Measurements from ENCODE around the gene ST3GAL5.

DNA sequence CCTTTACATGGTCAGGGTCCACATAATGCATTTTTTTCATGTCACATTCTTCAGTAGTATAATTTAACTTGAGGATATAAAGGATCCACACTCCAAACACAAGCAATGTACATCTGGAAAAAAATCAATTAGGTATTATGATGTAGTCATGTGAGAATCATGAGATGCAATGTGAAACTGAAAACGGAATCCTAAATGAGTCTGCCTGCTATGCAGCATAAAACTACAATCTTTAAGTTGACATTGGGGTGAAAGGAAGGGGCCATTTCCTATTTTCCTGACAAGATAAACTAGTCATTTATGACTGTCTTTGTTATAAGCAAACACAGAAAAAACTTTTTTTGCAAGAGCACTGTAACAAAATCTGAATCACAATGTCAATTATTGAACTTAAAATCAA is 27.6 kb downstream of the ST3GAL5 start:
- TF ChIP-seq, protein P1, sequence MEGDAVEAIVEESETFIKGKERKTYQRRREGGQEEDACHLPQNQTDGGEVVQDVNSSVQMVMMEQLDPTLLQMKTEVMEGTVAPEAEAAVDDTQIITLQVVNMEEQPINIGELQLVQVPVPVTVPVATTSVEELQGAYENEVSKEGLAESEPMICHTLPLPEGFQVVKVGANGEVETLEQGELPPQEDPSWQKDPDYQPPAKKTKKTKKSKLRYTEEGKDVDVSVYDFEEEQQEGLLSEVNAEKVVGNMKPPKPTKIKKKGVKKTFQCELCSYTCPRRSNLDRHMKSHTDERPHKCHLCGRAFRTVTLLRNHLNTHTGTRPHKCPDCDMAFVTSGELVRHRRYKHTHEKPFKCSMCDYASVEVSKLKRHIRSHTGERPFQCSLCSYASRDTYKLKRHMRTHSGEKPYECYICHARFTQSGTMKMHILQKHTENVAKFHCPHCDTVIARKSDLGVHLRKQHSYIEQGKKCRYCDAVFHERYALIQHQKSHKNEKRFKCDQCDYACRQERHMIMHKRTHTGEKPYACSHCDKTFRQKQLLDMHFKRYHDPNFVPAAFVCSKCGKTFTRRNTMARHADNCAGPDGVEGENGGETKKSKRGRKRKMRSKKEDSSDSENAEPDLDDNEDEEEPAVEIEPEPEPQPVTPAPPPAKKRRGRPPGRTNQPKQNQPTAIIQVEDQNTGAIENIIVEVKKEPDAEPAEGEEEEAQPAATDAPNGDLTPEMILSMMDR (IDR thresholded peaks at IDR 0.05; ENCODE audit: insufficient read depth, low read depth, low read length): no peak
- TF ChIP-seq EZH2 (IDR thresholded peaks at IDR 0.05; ENCODE audit: insufficient read depth, low read length): no peak

All from astrocyte (in vitro differentiated cells and primary cell).